GM12892 (cell line): ENCODE measurements around the gene DNMT1.
A peak's percentile ranks its signal among the peaks of the same experiment; 100 is the strongest.
"Not testable (repeated sequence)": the region's sequence is repeated elsewhere in the genome, so short reads cannot be mapped to it uniquely, and the experiment has no call there.

Experiments
- DNase-seq: peaks from one replicate; pipeline ENCODE4 v3.0.0; 2011; ENCODE audit not compliant: insufficient read length
- FAIRE-seq: peaks from 2 replicates; lab custom pipeline; 2011; peaks lifted over from hg19 to GRCh38; lab: Jason Lieb, UNC
- POLR2A ChIP-seq: IDR thresholded peaks from 2 replicates; pipeline ENCODE4 v1.6.1; 2011; ENCODE audit warnings: low read depth, low read length, control low read depth
- POLR2AphosphoS5 ChIP-seq: IDR thresholded peaks from 2 replicates; pipeline ENCODE4 v1.6.1; 2011; ENCODE audit warnings: low read depth, low read length, control low read depth
- TAF1 ChIP-seq: IDR thresholded peaks from 2 replicates; pipeline ENCODE4 v1.6.1; 2011; ENCODE audit warnings: low read depth, mild to moderate bottlenecking, control low read depth, low read length, borderline replicate concordance

The DNMT1 gene

DNA sequence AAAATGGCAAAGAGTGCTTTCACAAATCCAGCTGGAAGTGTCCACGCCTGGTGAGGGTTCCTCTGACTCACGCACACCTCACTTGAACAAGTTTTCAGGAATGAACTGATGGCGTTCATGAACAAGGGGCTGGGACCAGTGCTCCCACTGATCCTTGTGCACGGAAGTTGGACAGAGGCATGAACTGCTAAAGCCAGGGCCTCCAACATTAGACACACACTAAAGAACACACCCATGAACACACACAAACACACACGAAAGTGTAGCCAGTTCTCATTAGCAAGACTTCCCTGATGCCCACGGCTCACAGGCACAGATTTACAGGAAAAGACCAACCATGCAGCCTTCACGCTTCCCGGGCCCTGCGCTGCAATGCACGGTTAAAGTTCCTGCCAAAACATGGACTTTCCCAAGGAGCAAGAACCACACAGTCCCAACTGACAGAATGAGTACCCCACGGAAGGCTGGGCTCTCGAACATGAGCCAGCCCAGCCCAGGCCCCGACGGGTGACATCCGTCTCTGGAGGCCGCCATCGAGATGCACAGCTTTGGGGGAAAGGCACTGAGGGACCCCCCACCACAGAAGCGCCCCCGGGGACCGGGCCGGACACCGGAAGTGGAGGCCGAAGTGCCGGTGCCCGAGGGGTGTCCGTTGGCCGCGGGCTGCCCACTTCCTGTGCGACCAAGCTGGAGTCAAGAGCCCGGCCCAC is 808 bp downstream of the DNMT1 start:
- peak; percentile 38 for DNase-seq
- FAIRE-seq: no peak
- TF ChIP-seq TAF1 (no peak), POLR2A (0 out of 2 replicates have a peak, but pooled peaks have one; percentile 4), POLR2AphosphoS5 (no peak)

DNA sequence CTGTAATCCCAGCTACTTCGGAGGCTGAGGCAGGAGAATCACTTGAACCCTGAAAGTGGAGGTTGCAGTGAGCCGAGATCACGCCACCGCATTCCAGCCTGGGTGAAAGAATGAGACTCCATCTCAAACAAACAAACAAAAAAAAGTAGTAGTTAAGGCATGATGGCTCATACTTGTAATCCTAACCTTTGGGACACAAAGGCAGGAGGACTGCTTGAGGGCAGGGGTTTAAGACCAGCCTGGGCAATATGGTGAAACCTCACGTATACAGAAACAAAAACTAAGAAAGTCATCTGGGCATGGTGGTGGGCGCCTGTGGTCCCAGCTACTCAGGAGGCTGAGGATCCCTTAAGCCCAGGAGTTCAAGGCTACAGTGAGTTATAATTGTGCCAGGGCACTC is 1.8 kb downstream of the DNMT1 start:
- DNase-seq: no peak
- no peak for FAIRE-seq
- TF ChIP-seq POLR2AphosphoS5 (no peak), TAF1 (no peak), POLR2A (no peak)

DNA sequence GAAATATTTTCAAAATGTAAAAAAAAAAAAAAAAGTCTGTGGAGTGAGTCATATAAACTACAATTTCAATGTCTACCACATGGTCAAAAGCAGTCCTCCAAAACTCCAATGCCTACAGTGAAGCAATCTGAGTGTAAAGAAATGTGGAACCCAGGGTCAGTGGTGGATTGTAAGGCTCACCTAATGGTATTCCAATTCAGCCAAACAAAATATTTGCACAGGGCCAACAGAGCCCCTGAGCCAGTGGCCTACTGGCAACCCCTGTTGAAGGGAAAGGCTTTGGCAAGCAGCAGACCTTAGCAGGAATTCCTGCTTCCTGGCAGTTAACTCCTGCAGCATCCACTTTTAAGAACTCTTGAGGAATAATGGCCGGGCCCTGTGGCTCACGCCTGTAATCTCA is 3.4 kb downstream of the DNMT1 start:
- DNase-seq: no peak
- TF ChIP-seq TAF1 (no peak), POLR2A (no peak), POLR2AphosphoS5 (no peak)
- no peak for FAIRE-seq

DNA sequence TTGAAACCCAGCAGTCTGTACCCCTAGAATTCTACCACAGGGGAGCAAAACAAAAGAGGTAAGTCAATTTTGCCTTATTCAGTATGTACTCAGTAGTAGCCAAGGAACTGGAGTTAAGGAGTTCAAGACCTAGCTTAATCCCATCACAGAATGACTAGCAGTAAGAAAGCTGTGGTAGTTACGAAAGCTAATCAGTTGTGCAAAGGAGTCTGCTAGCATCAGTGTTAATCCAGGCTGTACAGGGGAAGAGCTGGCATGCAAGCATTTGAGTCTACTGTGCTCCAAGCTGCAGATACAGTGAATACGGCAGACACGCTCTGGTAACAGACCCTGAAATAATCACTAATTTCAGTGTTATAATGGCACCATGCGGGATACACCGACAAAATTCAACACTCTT is 4.7 kb downstream of the DNMT1 start:
- FAIRE-seq (no peak), DNase-seq (no peak)
- TF ChIP-seq POLR2A (no peak), POLR2AphosphoS5 (no peak), TAF1 (no peak)

DNA sequence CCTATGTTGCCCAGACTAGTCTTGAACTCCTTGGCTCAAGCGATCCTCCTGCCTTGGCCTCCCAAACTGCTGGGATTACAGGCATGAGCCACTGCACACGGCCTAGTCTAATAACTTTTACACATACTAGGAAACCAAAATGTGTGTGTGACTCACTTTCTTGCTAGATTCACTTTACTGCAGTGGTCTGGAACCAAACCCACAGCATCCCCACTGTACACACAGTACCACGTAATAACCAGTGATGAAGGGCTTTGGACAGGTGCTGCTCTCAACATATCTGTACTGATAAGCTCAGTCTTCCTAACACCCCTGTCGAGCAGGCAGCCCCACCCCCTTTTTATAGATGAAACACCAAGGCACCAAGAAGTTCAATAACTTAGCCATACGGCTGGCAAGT is 5.1 kb downstream of the DNMT1 start:
- FAIRE-seq: no peak
- DNase-seq: no peak
- TF ChIP-seq TAF1 (no peak), POLR2AphosphoS5 (no peak), POLR2A (no peak)

DNA sequence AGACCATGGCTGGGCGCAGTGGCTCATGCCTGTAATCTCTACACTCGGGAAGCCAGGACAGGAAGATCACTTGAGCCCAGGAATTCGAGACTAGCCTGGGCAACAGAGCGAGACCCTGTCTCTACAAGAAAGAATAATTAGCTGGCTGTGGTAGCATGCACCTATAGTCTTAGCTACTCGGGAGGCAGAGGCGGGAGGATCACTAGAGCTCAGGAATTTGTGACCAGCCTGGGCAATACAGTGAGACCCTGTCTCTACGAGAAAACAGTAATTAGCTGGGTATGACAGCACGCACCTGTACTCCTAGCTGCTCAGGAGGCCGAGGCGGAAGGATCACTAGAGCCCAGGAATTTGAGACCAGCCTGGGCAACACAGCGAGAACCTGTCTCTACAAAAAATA is 7.4 kb downstream of the DNMT1 start:
- no peak for FAIRE-seq
- TF ChIP-seq TAF1 (no peak), POLR2A (no peak), POLR2AphosphoS5 (no peak)

DNA sequence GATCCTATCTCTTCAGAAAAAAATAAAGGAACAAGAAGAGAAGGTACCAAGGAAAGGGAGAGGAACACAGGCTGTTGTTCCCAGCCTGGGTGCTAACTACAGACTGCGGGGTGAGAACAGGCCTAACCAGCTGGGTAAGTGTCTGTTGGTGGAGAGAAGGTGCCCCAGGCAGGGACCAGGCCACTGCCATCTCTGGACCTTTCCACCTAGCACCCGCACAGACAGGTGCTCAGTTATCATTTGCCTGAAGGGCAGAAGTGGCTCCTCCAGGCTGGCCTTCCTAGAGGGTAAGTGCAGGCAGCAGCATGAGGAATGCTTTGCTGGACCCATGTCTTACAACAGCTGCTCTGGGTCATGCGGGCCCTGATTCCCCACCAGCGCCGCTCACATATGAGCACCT is 10.1 kb downstream of the DNMT1 start:
- FAIRE-seq: no peak
- DNase-seq: no peak
- TF ChIP-seq TAF1 (no peak), POLR2A (no peak), POLR2AphosphoS5 (no peak)

More for the DNA sequence above, 7.4 kb downstream of the DNMT1 start:
- no peak for DNase-seq

DNA sequence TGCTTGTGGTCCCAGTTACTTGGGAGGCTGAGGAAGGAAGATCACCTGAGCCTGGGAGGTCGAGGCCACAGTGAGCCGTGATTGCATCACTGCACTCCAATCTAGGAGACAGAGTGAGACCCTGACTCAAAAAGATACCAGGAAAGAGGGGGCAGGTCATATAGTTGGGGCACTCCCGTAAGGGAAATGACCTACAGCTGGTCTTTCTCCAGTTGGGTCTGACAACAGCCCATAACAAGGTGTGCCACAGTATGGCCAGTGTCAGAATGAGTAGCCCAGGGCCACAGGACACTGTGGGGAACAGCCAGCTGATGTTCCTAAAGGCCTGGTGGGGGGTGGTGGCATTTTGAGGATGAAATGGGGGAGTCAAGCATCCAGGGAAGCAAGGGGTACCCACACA is 10.8 kb downstream of the DNMT1 start:
- no peak for TF ChIP-seq TAF1
- TF ChIP-seq POLR2A: no peak
- TF ChIP-seq POLR2AphosphoS5: no peak
- DNase-seq (no peak), FAIRE-seq (no peak)

DNA sequence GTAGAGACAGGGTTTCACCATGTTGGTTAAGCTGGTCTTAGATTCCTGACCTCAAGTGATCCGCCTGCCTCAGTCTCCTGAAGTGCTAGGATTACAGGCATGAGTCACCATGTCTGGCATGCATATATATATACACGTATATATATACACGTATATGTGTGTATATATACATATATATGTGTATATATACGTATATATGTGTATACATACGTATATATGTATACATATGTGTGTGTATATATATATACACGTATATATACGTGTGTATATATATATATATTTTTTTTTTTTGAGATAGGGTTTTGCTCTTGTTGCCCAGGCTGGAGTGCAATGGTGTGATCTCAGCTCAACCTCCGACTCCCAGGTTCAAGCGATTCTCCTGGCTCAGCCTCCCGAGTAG is 11.9 kb downstream of the DNMT1 start:
- no peak for FAIRE-seq
- DNase-seq: no peak
- TF ChIP-seq POLR2A (no peak), POLR2AphosphoS5 (no peak), TAF1 (no peak)

DNA sequence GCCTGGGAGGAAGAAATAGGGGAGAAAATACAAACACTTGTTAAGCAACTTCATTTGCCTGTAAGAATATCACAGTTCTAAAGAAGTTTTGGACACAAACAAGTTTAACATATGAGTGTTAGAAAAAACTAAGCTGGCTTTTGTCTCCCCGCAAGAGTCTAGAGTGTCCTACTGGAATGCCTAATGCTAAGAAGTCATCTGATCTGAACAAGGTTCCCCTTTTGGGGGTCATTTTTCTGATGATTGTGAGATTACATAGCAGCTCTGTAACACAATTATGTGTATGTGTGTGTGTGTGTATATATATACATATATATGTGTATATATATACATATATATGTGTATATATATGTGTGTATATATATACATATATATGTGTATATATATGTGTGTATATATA is 12.7 kb downstream of the DNMT1 start:
- FAIRE-seq (no peak), DNase-seq (no peak)
- no peak for TF ChIP-seq POLR2A
- no peak for TF ChIP-seq TAF1
- no peak for TF ChIP-seq POLR2AphosphoS5

DNA sequence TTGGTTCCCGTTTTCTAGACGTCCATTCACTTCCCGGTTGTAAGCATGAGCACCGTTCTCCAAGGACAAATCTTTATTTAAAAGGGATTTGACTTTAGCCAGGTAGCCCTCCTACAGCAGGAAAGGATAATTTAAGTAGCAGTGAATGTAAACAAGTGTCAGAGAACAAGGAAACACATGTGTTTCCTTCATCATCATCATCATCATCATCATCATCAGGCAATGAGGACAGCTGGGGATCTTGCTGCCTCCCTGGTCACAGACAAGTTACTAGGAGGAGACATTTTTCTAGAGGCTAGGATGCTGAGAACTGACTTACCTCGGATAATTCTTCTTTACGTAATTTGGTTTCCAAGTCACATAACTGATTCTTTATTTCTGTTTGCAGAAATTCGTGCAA is 14.3 kb downstream of the DNMT1 start:
- FAIRE-seq (no peak), DNase-seq (no peak)
- TF ChIP-seq POLR2A (no peak), TAF1 (no peak), POLR2AphosphoS5 (no peak)

DNA sequence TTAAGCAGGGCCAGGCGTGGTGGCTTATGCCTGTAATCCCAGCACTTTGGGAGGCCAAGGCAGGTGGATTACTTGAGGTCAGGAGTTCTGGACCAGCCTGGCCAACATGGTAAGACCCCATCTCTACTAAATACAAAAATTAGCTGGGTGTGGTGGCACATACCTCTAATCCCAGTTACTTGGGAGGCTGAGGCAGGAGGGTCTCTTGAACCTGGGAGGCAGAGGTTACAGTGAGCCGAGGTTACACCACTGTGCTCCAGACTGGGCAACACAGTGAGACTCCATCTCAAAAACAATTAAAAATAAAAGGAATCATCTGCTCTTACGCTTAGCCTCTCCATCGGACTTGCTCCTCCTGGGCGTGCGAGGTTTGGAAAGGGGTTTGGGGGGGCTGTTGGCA is 14.7 kb downstream of the DNMT1 start:
- not testable (repeated sequence) for DNase-seq, FAIRE-seq

DNA sequence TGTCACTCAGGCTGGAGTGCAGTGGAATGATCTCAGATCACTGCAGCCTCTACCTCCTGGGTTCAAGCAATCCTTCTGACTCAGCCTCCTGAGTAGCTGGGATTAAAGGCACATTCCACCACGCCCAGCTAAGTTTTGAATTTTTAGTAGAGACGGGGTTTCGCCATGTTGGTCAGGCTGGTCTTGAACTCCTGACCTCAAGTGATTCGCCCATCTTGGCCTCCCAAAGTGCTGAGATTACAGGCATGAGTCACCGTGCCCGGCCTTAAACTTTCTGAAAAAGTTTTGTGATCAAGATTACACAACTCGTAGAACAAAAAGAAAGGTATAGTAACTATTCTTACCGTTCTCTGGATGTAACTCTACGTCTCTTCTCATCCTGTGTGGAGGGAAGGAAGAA is 21.2 kb downstream of the DNMT1 start:
- FAIRE-seq: no peak
- no peak for TF ChIP-seq TAF1
- no peak for TF ChIP-seq POLR2A
- TF ChIP-seq POLR2AphosphoS5: no peak
- DNase-seq: no peak
